Mesenchymal stem cell (in vitro differentiated cells and primary cell): ENCODE data around the gene POLN.

Experiments
- DNase-seq: peaks from one replicate; pipeline ENCODE4 v3.0.0-alpha.2; 2013
- H2AFZ ChIP-seq: one replicate; pipeline ENCODE4 v1.6.1; 2013; ENCODE audit warnings: low read depth, mild to moderate bottlenecking, control low read depth, inconsistent platforms, low read length, moderate library complexity
- H2AK5ac ChIP-seq: 2 replicates; pipeline ENCODE4 v1.6.1; 2013; ENCODE audit warnings: low read length, moderate library complexity, mild to moderate bottlenecking, inconsistent platforms; ENCODE audit not compliant: severe bottlenecking
- H2BK120ac ChIP-seq: one replicate; pipeline ENCODE4 v1.6.1; 2013; ENCODE audit warnings: low read depth, mild to moderate bottlenecking, inconsistent platforms, low read length, moderate library complexity
- H2BK12ac ChIP-seq, 2 experiments: one replicate each; pipeline ENCODE4 v1.6.1; 2013; ENCODE audit warnings: inconsistent platforms in 2 of 2, low read length in 2 of 2, mild to moderate bottlenecking in 2 of 2, moderate library complexity in 2 of 2, control low read depth in 1 of 2
- H2BK15ac ChIP-seq: one replicate; pipeline ENCODE4 v1.6.1; 2013; ENCODE audit warnings: mild to moderate bottlenecking, low read depth, inconsistent platforms; ENCODE audit not compliant: poor library complexity, severe bottlenecking
- H2BK5ac ChIP-seq: 2 replicates; pipeline ENCODE4 v1.6.1; 2013; ENCODE audit warnings: low read depth, mild to moderate bottlenecking, low read length, control low read depth, inconsistent platforms; ENCODE audit not compliant: poor library complexity, severe bottlenecking
- H3K14ac ChIP-seq, 2 experiments: one replicate each; pipeline ENCODE4 v1.6.1; 2013; ENCODE audit warnings: inconsistent platforms in 2 of 2, low read length in 2 of 2, control low read depth in 1 of 2, mild to moderate bottlenecking in 1 of 2, moderate library complexity in 1 of 2
- H3K18ac ChIP-seq, 2 experiments: one replicate each; pipeline ENCODE4 v1.6.1; 2013; ENCODE audit warnings: inconsistent platforms in 2 of 2, low read length in 2 of 2, control low read depth in 1 of 2, low read depth in 1 of 2, mild to moderate bottlenecking in 1 of 2
- H3K23ac ChIP-seq, 2 experiments: one replicate each; pipeline ENCODE4 v1.6.1; 2013; ENCODE audit warnings: inconsistent platforms in 2 of 2, low read length in 2 of 2, mild to moderate bottlenecking in 2 of 2, moderate library complexity in 2 of 2, control low read depth in 1 of 2
- H3K27ac ChIP-seq: 2 replicates; pipeline ENCODE4 v1.5.1; 2013; ENCODE audit warnings: mild to moderate bottlenecking, moderate library complexity, low read length, control low read depth, inconsistent platforms; ENCODE audit not compliant: poor library complexity, severe bottlenecking
- H3K27me3 ChIP-seq, 2 experiments: 2 replicates each; pipeline versions ENCODE4 v1.6.1 to v1.7.0; 2013; ENCODE audit warnings: low read length in 2 of 2, mild to moderate bottlenecking in 2 of 2, moderate library complexity in 2 of 2, control low read depth in 1 of 2, inconsistent platforms in 1 of 2; ENCODE audit not compliant: control insufficient read depth in 1 of 2, insufficient read depth in 1 of 2
- H3K36me3 ChIP-seq, 2 experiments: 2 replicates each; pipeline versions ENCODE4 v1.6.1 to v1.7.0; 2013; ENCODE audit warnings: low read length in 2 of 2, control low read depth in 1 of 2, inconsistent platforms in 1 of 2, low read depth in 1 of 2, mild to moderate bottlenecking in 1 of 2; ENCODE audit not compliant: insufficient read depth in 2 of 2, control insufficient read depth in 1 of 2
- H3K4ac ChIP-seq, 2 experiments: one replicate each; pipeline ENCODE4 v1.6.1; 2013; ENCODE audit warnings: inconsistent platforms in 2 of 2, low read length in 2 of 2, mild to moderate bottlenecking in 2 of 2, moderate library complexity in 2 of 2, control low read depth in 1 of 2, low read depth in 1 of 2
- H3K4me1 ChIP-seq: 2 replicates; pipeline ENCODE4 v1.6.1; 2013; ENCODE audit warnings: low read depth, low read length, control low read depth; ENCODE audit not compliant: control insufficient read depth, insufficient read depth
- H3K4me2 ChIP-seq: 2 replicates; pipeline ENCODE4 v1.6.1; 2013; ENCODE audit warnings: low read length, mild to moderate bottlenecking, inconsistent platforms; ENCODE audit not compliant: poor library complexity, severe bottlenecking
- H3K4me3 ChIP-seq, 2 experiments: 2 replicates each; pipeline versions ENCODE4 v1.5.1 to v1.7.0; 2013; ENCODE audit warnings: low read length in 2 of 2, mild to moderate bottlenecking in 2 of 2, control low read depth in 1 of 2, low read depth in 1 of 2; ENCODE audit not compliant: insufficient read depth in 1 of 2
- H3K79me1 ChIP-seq: replicated peaks from 2 replicates; pipeline ENCODE4 v1.6.1; 2013; ENCODE audit warnings: mild to moderate bottlenecking, control low read depth, low read length, inconsistent platforms; ENCODE audit not compliant: poor library complexity, severe bottlenecking
- H3K9ac ChIP-seq: 2 replicates; pipeline ENCODE4 v1.7.0; 2013; ENCODE audit warnings: mild to moderate bottlenecking, low read length, moderate library complexity
- H3K9me3 ChIP-seq: 2 replicates; pipeline ENCODE4 v1.7.0; 2013; ENCODE audit warnings: mild to moderate bottlenecking, low read length; ENCODE audit not compliant: control insufficient read depth
- H4K8ac ChIP-seq: one replicate; pipeline ENCODE4 v1.6.1; 2013; ENCODE audit warnings: inconsistent platforms, mild to moderate bottlenecking, low read length, moderate library complexity
- H4K91ac ChIP-seq: one replicate; pipeline ENCODE4 v1.6.1; 2013; ENCODE audit warnings: mild to moderate bottlenecking, low read length, inconsistent platforms
- WGBS: methylation state at CpG from one replicate; pipeline ENCODE4 v1.1.7; 2013; ENCODE audit warnings: mixed read lengths; 5-methylcytosine and 5-hydroxymethylcytosine counted together

POLN gene

DNA sequence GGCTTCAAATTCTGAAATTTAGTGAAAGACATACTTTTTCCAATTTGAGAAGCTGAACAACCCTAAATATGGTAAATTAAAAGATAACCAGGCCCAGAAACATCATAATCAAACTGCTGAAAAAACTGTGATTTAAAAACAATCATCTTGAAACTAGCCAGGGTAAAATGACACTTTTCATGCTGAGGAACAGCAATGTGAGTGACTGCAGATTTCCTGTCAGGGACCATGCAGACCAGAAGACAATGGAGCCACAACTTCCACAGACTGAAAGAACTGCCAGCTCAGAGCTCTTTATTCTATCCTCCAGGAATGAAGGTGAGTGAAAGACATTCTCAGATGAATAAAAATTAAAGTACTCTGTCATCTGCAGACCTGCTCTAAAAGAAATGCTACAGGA lies 109.5 kb downstream of the POLN start:
- Histone ChIP-seq H3K27ac (no peak overlapping the region), H3K9me3 (peaks cover 31% of the 10 kb centered on the region), H2BK5ac (no peak overlapping the region), H3K9ac (no peak overlapping the region), H3K4me1 (peaks cover 3% of the 10 kb centered on the region), H3K36me3 (peaks cover 0 to 2% of the 10 kb centered on the region in 2 experiments), H2AFZ (no peak overlapping the region), H3K14ac (no peak overlapping the region), H2AK5ac (no peak overlapping the region), H3K79me1 (no peaks in the 10 kb centered on the region), H3K4me2 (no peak overlapping the region), H3K4me3 (no peak overlapping the region), H4K8ac (no peak overlapping the region), H3K18ac (no peak overlapping the region), H3K23ac (no peak overlapping the region), H2BK15ac (no peak overlapping the region), H3K4ac (no peak overlapping the region), H4K91ac (no peak overlapping the region), H3K27me3 (no peaks in the 10 kb centered on the region), H2BK120ac (no peak overlapping the region), H2BK12ac (no peak overlapping the region)
- DNase-seq: no peak

DNA sequence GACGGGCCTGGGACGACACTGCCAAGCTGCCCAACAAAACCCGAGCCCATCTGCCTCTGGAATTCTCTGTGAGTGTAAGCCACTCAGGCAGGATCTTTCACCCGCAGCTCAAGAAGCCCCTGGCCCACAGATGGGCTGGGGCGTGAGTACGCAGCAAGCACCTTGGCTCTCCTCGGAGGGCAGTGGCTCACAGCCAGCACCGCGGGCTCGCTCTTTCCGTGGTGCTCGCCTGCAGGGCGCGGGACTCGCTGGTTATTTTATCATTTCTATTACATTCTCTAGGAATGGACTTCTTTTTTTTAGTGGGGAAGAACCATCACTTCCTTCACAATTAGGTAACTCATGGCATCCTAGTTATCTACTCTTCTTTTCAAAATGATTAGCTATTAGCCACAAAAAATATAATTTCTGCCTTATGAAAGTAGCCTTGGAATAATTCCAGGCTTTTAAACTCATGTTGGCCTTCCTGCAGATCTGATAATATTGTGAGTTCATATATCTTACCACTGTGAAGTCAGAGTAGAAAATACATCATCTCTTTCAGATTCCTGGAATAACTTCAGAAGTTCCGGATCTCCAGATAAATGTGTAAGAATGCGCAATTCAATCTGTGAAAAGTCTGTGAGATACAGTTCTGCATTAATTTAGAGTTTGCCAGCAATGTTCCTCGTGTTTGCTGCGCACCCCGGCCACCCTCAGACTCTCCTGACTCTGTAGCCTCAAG lies 114.2 kb downstream of the POLN start:
- no peak overlapping the region for H3K4me3 ChIP-seq
- no peak overlapping the region for H3K4me2 ChIP-seq
- 92% methylated on average over 11 of the region's 20 CpGs for WGBS
- no peak overlapping the region for H2BK120ac ChIP-seq
- no peak for DNase-seq
- H2BK5ac ChIP-seq: no peak overlapping the region
- no peak overlapping the region for H3K23ac ChIP-seq
- H3K14ac ChIP-seq: no peak overlapping the region
- H3K4ac ChIP-seq: no peak overlapping the region
- H2AK5ac ChIP-seq: no peak overlapping the region
- H3K18ac ChIP-seq: no peak overlapping the region
- H2BK15ac ChIP-seq: peak overlapping the region; percentile 33
- H3K9ac ChIP-seq: no peak overlapping the region
- no peak overlapping the region for H4K8ac ChIP-seq
- peaks cover 18% of the 10 kb centered on the region for H3K9me3 ChIP-seq
- no peak overlapping the region for H2AFZ ChIP-seq
- H3K36me3 ChIP-seq: peaks cover 0 to 7% of the 10 kb centered on the region in 2 experiments
- no peak overlapping the region for H2BK12ac ChIP-seq
- no peaks in the 10 kb centered on the region for H3K27me3 ChIP-seq
- H3K79me1 ChIP-seq: no peaks in the 10 kb centered on the region
- no peaks in the 10 kb centered on the region for H3K4me1 ChIP-seq
- H3K27ac ChIP-seq: no peak overlapping the region
- no peak overlapping the region for H4K91ac ChIP-seq

DNA sequence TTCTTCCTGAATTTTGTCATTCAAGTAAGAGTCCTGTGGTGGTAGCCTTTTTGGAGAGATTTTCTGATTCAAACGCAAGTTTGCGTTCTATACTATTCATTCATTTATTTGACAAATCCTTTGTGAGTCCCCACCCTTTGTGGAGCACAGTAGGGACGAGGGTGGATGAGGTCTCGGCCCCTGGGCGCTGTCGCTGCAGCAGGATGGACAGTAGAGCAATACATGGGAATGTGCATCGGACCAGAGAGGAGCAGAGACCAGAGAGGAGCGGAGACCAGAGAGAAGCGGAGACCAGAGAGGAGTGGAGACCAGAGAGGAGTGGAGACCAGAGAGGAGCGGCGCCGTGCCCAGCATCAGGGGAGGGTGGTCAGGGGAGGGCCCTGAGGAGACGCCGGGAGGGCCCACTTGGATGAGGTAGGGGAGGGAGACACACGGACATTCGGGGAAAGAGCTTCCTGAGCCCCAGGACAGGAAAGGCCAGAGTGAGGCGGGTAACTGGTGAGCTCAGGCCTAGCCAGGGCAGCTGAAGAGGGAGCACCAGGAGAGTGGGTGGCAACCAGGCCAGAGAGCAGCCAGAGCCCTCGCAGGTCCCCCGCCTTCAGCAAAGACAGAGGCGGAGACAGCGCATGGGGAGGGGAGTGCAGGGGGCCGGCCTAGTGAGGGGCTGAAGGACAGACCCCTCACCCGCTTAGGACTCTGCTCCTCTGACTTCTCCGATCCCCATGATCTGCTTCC lies 115.4 kb downstream of the POLN start:
- H2AK5ac ChIP-seq: no peak overlapping the region

GRCh38 chr4:2125831-2126230 lies 116.1 kb downstream of the POLN start:
- H3K79me1 ChIP-seq: no peaks in the 10 kb centered on the region
- no peaks in the 10 kb centered on the region for H3K4me1 ChIP-seq
- 81% methylated on average over 6 of the region's 6 CpGs for WGBS

More for the DNA sequence above, 115.4 kb downstream of the POLN start:
- Histone ChIP-seq H3K4me3 (no peak overlapping the region), H3K4me1 (no peaks in the 10 kb centered on the region), H3K9ac (no peak overlapping the region), H2BK15ac (no peak overlapping the region), H2BK12ac (no peak overlapping the region), H2BK5ac (no peak overlapping the region), H2BK120ac (no peak overlapping the region), H3K4me2 (no peak overlapping the region), H4K8ac (no peak overlapping the region), H4K91ac (no peak overlapping the region), H3K18ac (no peak overlapping the region), H2AFZ (no peak overlapping the region), H3K36me3 (peaks cover 0 to 7% of the 10 kb centered on the region in 2 experiments), H3K14ac (no peak overlapping the region), H3K27me3 (no peaks in the 10 kb centered on the region), H3K27ac (no peak overlapping the region), H3K23ac (no peak overlapping the region), H3K79me1 (no peaks in the 10 kb centered on the region), H3K4ac (peak overlapping the region in 1 of 2 experiments; percentile 47), H3K9me3 (peaks cover 6% of the 10 kb centered on the region)
- DNase-seq: no peak
- WGBS: 90% methylated on average over 19 of the region's 24 CpGs

More at GRCh38 chr4:2125831-2126230, 116.1 kb downstream of the POLN start:
- H2BK5ac ChIP-seq: no peak overlapping the region
- no peak overlapping the region for H2AFZ ChIP-seq
- no peak overlapping the region for H3K23ac ChIP-seq
- H2BK12ac ChIP-seq: no peak overlapping the region
- no peak overlapping the region for H3K9ac ChIP-seq
- no peak overlapping the region for H3K4me3 ChIP-seq
- no peak overlapping the region for H3K18ac ChIP-seq
- no peak overlapping the region for H4K8ac ChIP-seq
- no peaks in the 10 kb centered on the region for H3K9me3 ChIP-seq
- DNase-seq: no peak
- H3K14ac ChIP-seq: no peak overlapping the region
- H2BK120ac ChIP-seq: no peak overlapping the region
- H3K36me3 ChIP-seq: peaks cover 0 to 7% of the 10 kb centered on the region in 2 experiments
- no peak overlapping the region for H2AK5ac ChIP-seq
- no peak overlapping the region for H4K91ac ChIP-seq
- H3K4me2 ChIP-seq: no peak overlapping the region
- no peak overlapping the region for H2BK15ac ChIP-seq
- no peak overlapping the region for H3K27ac ChIP-seq
- H3K4ac ChIP-seq: no peak overlapping the region
- no peaks in the 10 kb centered on the region for H3K27me3 ChIP-seq
